Liver (tissue), 3 donors: Measurements from ENCODE around the gene KLF14.

ENCODE experiments used
- ATF3 ChIP-seq: IDR thresholded peaks from 2 replicates; pipeline ENCODE4 v1.6.1; 2016; ENCODE audit warnings: antibody characterized with exemption
- CTCF ChIP-seq: fragments of 150-350 bp; IDR thresholded peaks from 2 replicates; pipeline ENCODE4 v1.5.1; 2017; ENCODE audit warnings: improper control_type of control experiment, low read depth, low read length; ENCODE audit not compliant: missing input control
- EGR1 ChIP-seq, 2 donors: IDR thresholded peaks; 2 replicates each; pipeline ENCODE4 v1.6.1; 2016 to 2018; ENCODE audit warnings: antibody characterized with exemption in 2 of 2, low read depth in 2 of 2
- FOXA1 ChIP-seq: IDR thresholded peaks from 2 replicates; pipeline ENCODE4 v1.6.1; 2016; ENCODE audit warnings: antibody characterized with exemption
- GABPA ChIP-seq, 2 donors: IDR thresholded peaks in 1 of 2; conservative IDR thresholded peaks in 1 of 2; 2 replicates each; pipeline ENCODE4 v1.6.1; 2016; ENCODE audit warnings: antibody characterized with exemption in 2 of 2, mild to moderate bottlenecking in 1 of 2, moderate library complexity in 1 of 2
- HNF4A ChIP-seq, 2 donors: conservative IDR thresholded peaks; 2 replicates each; pipeline ENCODE4 v1.6.1; 2016; ENCODE audit warnings: antibody characterized with exemption in 2 of 2, mild to moderate bottlenecking in 2 of 2
- JUND ChIP-seq, 2 donors: IDR thresholded peaks; 2 replicates each; pipeline ENCODE4 v1.6.1; 2016; ENCODE audit warnings: antibody characterized with exemption in 2 of 2
- MAX ChIP-seq: IDR thresholded peaks from 2 replicates; pipeline ENCODE4 v1.6.1; 2016; ENCODE audit warnings: antibody characterized with exemption
- RAD21 ChIP-seq, 2 donors: IDR thresholded peaks; 2 replicates each; pipeline ENCODE4 v1.6.1; 2016; ENCODE audit warnings: antibody characterized with exemption in 2 of 2, mild to moderate bottlenecking in 2 of 2
- REST ChIP-seq: IDR thresholded peaks from 2 replicates; pipeline ENCODE4 v1.6.1; 2016; ENCODE audit warnings: antibody characterized with exemption, mild to moderate bottlenecking
- YY1 ChIP-seq: IDR thresholded peaks from 2 replicates; pipeline ENCODE4 v1.6.1; 2016; ENCODE audit warnings: antibody characterized with exemption, mild to moderate bottlenecking
- donor health status: healthy.
- donor health status: healthy.

- TF ChIP-seq CTCF (no peak), RAD21 (IDR thresholded peaks at IDR 0.05) (no peak), REST (no peak), YY1 (no peak), JUND (IDR thresholded peaks at IDR 0.05) (no peak), GABPA (IDR thresholded peaks at IDR 0.05 in 1 of 2, conservative IDR thresholded peaks at IDR 0.05 in 1 of 2) (no peak), MAX (no peak), ATF3 (no peak), HNF4A (conservative IDR thresholded peaks at IDR 0.05) (no peak), FOXA1 (no peak), EGR1 (IDR thresholded peaks at IDR 0.05; ENCODE audit: low read depth in 2 of 2) (no peak)
These were observed at the start of gene KLF14 for GRCh38 chr7:130733931-130734814.
